Effector memory CD8-positive, alpha-beta T cell (primary cell): ENCODE measurements around the gene PCSK9.
A peak's percentile ranks its signal among the peaks of the same experiment; 100 is the strongest.

Experiments used
- ATAC-seq: fragments of 150-1000 bp; cut with Tn5 transposase; replicated peaks from 2 replicates; pipeline ENCODE4 v1.10.0; 2021; ENCODE audit warnings: mild to moderate bottlenecking, moderate library complexity
- DNase-seq, 3 experiments: peaks; one replicate each; pipeline ENCODE4 v3.0.0; 2021
- H3K27ac Mint-ChIP-seq, 2 donors: one replicate each; pipeline ENCODE4 v1.8.0; 2022; ENCODE audit warnings: mild to moderate bottlenecking in 2 of 2, mixed read lengths in 2 of 2, moderate library complexity in 2 of 2
- H3K27me3 Mint-ChIP-seq, 2 donors: one replicate each; pipeline ENCODE4 v1.8.0; 2022; ENCODE audit warnings: mixed read lengths in 2 of 2
- H3K36me3 Mint-ChIP-seq: one replicate; pipeline ENCODE4 v1.8.0; 2022; ENCODE audit warnings: mild to moderate bottlenecking, moderate library complexity, mixed read lengths; ENCODE audit not compliant: insufficient read depth
- H3K4me1 Mint-ChIP-seq, 2 donors: one replicate each; pipeline ENCODE4 v1.8.0; 2022; ENCODE audit warnings: low read depth in 2 of 2, mixed read lengths in 2 of 2
- H3K4me3 Mint-ChIP-seq, 2 donors: one replicate each; pipeline ENCODE4 v1.8.0; 2022; ENCODE audit warnings: mild to moderate bottlenecking in 2 of 2, mixed read lengths in 2 of 2, moderate library complexity in 2 of 2
- H3K9me3 Mint-ChIP-seq, 2 donors: one replicate each; pipeline ENCODE4 v1.8.0; 2022; ENCODE audit warnings: mixed read lengths in 2 of 2

PCSK9 gene

DNA sequence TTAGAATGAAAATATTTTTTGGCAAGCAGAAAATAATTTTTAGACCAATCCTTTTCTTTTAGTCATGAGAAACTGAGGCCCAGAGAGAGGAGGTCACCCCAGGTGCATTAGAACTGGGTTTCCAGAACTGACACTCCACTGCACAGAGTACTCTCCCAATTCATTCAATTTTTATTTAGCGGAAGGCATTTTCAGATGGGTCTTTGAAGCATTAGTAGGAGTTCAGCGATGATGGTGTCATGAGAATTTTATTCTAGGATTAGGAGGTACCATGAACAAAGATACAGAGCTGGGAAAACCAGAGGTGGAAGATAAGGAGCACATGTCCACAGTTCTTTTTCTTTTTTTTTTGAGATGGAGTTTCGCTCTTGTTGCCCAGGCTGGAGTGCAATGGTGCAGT is 2.3 kb downstream of the PCSK9 start:
- H3K27me3 Mint-ChIP-seq, result peaks cover 41 to 60% of the 10 kb centered on the region in 2 donors
- ATAC-seq (no peak), DNase-seq (no peak)
- no peaks in the 10 kb centered on the region for H3K9me3 Mint-ChIP-seq
- no peak overlapping the region for H3K27ac Mint-ChIP-seq
- no peak overlapping the region for H3K4me3 Mint-ChIP-seq
- H3K4me1 Mint-ChIP-seq, result peaks cover 0 to 3% of the 10 kb centered on the region in 2 donors
- no peaks in the 10 kb centered on the region for H3K36me3 Mint-ChIP-seq

DNA sequence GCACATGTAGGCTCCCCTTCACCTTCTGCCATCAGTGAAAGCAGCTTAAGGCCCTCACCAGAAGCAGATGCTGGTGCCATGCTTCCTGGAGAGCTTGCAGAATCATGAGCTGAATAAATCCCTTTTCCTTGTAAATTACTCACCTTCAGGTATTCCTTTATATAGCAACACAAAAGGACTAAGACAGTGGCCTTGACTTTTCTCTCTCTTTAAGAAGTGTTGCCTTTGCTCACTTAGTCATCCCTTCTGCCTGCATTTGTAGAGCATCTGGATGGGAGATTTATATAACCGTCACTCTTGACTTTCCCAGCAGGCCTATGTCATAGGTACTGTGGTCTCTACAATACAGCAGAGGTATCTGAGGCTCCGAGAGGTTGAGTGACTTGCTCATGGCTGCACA is 3.7 kb downstream of the PCSK9 start:
- H3K4me1 Mint-ChIP-seq, result peaks cover 0 to 3% of the 10 kb centered on the region in 2 donors
- H3K9me3 Mint-ChIP-seq, result no peaks in the 10 kb centered on the region
- no peak overlapping the region for H3K4me3 Mint-ChIP-seq
- ATAC-seq (no peak), DNase-seq (no peak)
- peaks cover 29 to 46% of the 10 kb centered on the region in 2 donors for H3K27me3 Mint-ChIP-seq
- no peaks in the 10 kb centered on the region for H3K36me3 Mint-ChIP-seq
- H3K27ac Mint-ChIP-seq, result no peak overlapping the region

DNA sequence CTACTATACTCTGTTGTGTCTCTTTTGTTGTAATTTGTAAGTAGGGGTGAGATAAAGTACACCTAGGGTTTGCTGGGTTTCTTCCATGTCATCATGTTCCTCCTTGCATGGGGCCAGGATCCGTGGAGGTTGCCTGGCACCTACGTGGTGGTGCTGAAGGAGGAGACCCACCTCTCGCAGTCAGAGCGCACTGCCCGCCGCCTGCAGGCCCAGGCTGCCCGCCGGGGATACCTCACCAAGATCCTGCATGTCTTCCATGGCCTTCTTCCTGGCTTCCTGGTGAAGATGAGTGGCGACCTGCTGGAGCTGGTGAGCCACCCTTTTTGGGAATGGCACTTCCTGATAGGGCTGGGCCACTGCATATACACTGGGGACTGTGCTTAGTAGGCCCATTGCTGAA is 4.4 kb downstream of the PCSK9 start:
- DNase-seq (no peak), ATAC-seq (no peak)
- no peak overlapping the region for H3K27ac Mint-ChIP-seq
- H3K27me3 Mint-ChIP-seq, result peaks cover 26 to 39% of the 10 kb centered on the region in 2 donors
- H3K9me3 Mint-ChIP-seq, result no peaks in the 10 kb centered on the region
- peaks cover 0 to 3% of the 10 kb centered on the region in 2 donors for H3K4me1 Mint-ChIP-seq
- H3K4me3 Mint-ChIP-seq, result no peak overlapping the region
- no peaks in the 10 kb centered on the region for H3K36me3 Mint-ChIP-seq

DNA sequence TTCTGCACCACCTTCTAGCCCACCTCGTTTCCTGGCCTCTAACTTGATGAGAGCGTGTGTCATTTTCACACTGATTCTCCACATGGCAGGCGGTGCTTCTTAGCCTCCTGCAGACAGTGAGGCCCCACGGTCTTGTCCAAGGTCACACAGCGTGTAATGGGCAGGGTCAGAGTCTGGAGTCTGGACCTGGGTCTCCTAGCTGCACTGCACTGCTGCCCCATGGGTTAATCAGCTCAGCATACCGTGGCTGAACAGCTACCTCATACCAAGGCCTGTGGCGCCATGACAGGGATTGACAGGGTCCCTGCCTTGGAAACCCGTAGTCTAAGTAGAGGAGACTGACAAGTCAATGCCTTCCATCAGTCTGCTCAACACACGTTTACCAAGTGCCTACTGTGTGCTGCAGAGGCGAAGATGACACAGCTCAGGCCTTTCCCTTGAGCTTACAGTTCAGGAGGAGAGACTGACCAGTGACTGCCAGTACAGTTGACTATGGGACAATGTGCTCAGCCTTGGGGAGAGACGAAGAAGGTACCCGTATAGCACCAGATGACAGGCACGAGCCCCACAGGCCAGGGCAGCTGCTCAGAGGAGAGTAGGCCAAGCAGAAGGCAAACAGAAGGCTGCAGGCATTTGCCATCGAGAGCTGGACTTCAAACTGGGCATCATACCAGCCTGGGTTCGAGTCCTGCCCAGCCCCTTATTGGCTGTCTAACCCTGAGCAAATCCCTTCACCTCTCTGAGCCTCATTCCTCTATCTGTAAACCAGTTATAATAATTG is 5.5 kb downstream of the PCSK9 start:
- H3K27me3 Mint-ChIP-seq, result peaks cover 17 to 28% of the 10 kb centered on the region in 2 donors
- H3K4me3 Mint-ChIP-seq, result no peak overlapping the region
- no peak for ATAC-seq
- no peaks in the 10 kb centered on the region for H3K4me1 Mint-ChIP-seq
- H3K27ac Mint-ChIP-seq, result no peak overlapping the region
- no peak for DNase-seq
- H3K36me3 Mint-ChIP-seq, result no peaks in the 10 kb centered on the region
- H3K9me3 Mint-ChIP-seq, result no peaks in the 10 kb centered on the region

DNA sequence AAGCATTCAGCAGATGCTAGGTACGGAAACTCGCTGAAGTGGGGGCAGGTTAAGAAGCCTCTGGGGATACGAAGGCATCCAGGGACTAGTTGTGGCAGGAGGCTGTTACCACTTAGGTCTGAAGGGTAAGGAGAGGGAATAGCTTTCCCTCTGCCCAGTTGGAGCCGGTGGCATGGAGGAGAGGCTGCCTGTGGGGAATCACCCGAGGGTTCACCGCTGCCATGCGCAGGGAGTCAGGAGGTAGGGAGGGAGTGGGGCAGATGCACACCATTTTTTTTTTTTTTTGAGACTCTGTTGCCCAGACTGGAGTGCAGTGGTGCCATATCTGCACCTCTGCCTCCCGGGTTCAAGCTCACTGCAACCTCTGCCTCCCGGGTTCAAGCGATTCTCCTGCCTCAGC is 6.1 kb downstream of the PCSK9 start:
- ATAC-seq (no peak), DNase-seq (no peak)
- H3K4me3 Mint-ChIP-seq, result no peak overlapping the region
- no peak overlapping the region for H3K27ac Mint-ChIP-seq
- no peaks in the 10 kb centered on the region for H3K36me3 Mint-ChIP-seq
- H3K27me3 Mint-ChIP-seq, result peaks cover 10 to 24% of the 10 kb centered on the region in 2 donors
- H3K4me1 Mint-ChIP-seq, result no peaks in the 10 kb centered on the region
- no peaks in the 10 kb centered on the region for H3K9me3 Mint-ChIP-seq

- no peak for DNase-seq
- Mint-ChIP-seq H3K9me3 (no peaks in the 10 kb centered on the region), H3K4me1 (no peaks in the 10 kb centered on the region), H3K36me3 (no peaks in the 10 kb centered on the region), H3K4me3 (no peak overlapping the region), H3K27me3 (peaks cover 0 to 17% of the 10 kb centered on the region in 2 donors), H3K27ac (no peak overlapping the region)
- ATAC-seq, result no peak
Measured at GRCh38 chr1:55046871-55047270, 7.5 kb downstream of the PCSK9 start.

DNA sequence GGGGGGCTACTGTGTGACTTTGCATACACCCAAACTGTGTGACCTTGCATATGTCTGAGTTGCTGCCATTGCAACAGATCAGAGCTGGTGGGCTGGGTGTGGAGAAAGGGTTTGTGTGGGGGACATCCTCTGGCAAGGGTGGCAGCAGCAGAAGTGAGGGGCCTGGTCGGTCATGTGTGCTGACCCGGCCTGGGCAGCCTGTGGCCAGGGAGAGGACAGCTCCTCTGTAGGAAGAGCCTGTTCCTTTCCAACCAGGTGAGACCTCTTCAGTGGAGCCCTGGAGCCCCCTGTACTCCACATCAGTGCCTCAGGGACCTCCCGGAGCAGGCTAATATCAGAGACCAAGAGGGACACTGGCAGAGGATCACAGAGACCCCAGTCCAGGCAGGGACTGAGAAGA is 8.3 kb downstream of the PCSK9 start:
- ATAC-seq, result no peak
- H3K27ac Mint-ChIP-seq, result peak overlapping the region in 1 of 2 donors; percentile 9
- no peaks in the 10 kb centered on the region for H3K4me1 Mint-ChIP-seq
- no peak overlapping the region for H3K4me3 Mint-ChIP-seq
- no peak for DNase-seq
- no peaks in the 10 kb centered on the region for H3K36me3 Mint-ChIP-seq
- H3K27me3 Mint-ChIP-seq, result peaks cover 0 to 11% of the 10 kb centered on the region in 2 donors
- H3K9me3 Mint-ChIP-seq, result no peaks in the 10 kb centered on the region

- Mint-ChIP-seq H3K9me3 (no peaks in the 10 kb centered on the region), H3K4me1 (no peaks in the 10 kb centered on the region), H3K27ac (peak overlapping the region in 1 of 2 donors; percentile 39), H3K27me3 (peaks cover 0 to 17% of the 10 kb centered on the region in 2 donors), H3K4me3 (no peak overlapping the region), H3K36me3 (no peaks in the 10 kb centered on the region)
- no peak for DNase-seq
- ATAC-seq, result no peak
Measured at GRCh38 chr1:55048453-55049270, 9.3 kb downstream of the PCSK9 start.

DNA sequence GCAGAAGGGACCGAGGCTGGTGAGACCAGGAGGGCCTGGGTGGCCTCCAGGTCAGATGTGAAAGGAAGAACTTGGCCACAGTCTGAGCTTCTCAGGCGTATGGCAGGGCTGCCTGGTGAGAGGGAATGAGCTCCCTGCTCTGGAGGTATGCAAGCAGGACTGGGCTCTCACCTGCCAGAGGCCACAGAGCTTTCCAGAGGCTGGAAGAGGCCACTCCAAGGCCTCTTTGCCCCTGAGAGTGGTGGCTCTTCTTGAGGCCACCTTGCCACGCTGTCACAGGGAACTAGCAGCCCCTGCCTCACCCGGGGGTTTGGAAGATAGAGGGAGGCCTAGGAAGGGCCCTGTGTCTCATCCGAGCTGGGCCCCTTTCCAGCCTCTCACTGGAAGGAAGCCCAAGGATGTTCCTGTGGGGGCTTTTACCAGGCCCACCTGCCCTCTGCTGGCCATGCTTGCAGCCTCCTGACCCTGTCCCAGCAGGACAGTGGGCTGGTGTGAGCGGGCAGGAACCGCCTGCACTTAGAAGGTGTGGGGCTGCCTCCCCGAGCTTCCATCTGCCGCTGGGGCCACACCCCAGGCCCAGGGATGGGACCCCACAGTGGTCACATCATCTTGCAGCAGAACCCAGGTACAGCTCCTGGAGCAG is 10.0 kb downstream of the PCSK9 start:
- peaks cover 0 to 17% of the 10 kb centered on the region in 2 donors for H3K27me3 Mint-ChIP-seq
- H3K9me3 Mint-ChIP-seq, result no peaks in the 10 kb centered on the region
- no peaks in the 10 kb centered on the region for H3K36me3 Mint-ChIP-seq
- ATAC-seq (no peak), DNase-seq (no peak)
- no peaks in the 10 kb centered on the region for H3K4me1 Mint-ChIP-seq
- peak overlapping the region in 1 of 2 donors; percentile 39 for H3K27ac Mint-ChIP-seq
- H3K4me3 Mint-ChIP-seq, result no peak overlapping the region

DNA sequence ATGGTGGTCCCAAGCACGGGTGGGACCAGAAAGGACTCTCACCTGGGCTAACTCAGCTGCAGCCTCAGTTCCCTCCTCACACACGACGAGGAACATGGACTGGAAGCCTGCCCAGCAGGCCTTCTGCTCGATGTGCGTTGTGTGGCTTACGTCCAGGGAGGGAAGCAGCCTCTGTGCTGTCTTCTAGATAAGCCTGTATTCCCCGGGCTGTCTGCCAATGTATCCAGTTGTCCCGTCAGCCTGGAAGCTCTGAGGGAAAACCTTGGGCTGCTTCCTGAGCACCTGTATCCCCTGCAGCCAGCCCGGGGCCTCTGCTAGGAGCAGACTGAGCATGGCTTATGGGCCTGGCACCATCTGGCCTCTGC is 10.5 kb downstream of the PCSK9 start:
- peaks cover 0 to 17% of the 10 kb centered on the region in 2 donors for H3K27me3 Mint-ChIP-seq
- H3K4me3 Mint-ChIP-seq, result no peak overlapping the region
- ATAC-seq, result no peak
- no peaks in the 10 kb centered on the region for H3K9me3 Mint-ChIP-seq
- H3K27ac Mint-ChIP-seq, result no peak overlapping the region
- DNase-seq, result no peak
- no peaks in the 10 kb centered on the region for H3K36me3 Mint-ChIP-seq
- no peaks in the 10 kb centered on the region for H3K4me1 Mint-ChIP-seq

- no peak overlapping the region for H3K27ac Mint-ChIP-seq
- ATAC-seq (no peak), DNase-seq (no peak)
- peaks cover 0 to 17% of the 10 kb centered on the region in 2 donors for H3K27me3 Mint-ChIP-seq
- no peaks in the 10 kb centered on the region for H3K36me3 Mint-ChIP-seq
- no peaks in the 10 kb centered on the region for H3K9me3 Mint-ChIP-seq
- no peak overlapping the region for H3K4me3 Mint-ChIP-seq
- no peaks in the 10 kb centered on the region for H3K4me1 Mint-ChIP-seq
Measured at GRCh38 chr1:55050283-55050682, 10.9 kb downstream of the PCSK9 start.

DNA sequence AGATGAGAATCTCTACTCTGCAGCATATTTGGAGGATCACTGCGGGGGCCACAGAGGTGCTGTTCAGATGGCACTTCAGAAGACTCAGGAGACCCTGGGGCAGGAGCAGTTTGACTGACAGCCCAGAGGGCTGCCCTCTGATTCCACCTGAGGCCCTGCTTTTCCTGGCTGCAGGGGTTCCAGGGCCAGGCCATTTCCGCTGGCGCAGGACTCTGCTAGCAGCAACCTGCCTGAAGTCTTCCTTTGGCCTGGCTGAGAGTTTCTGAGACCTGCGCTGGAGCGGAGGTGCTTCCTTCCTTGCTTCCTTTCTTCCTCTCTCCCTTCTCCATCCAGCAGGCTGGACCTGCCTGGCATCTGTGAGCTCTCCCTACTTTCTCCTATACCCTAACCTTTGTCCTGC is 11.8 kb downstream of the PCSK9 start:
- Mint-ChIP-seq H3K9me3 (no peaks in the 10 kb centered on the region), H3K4me3 (no peak overlapping the region), H3K4me1 (no peaks in the 10 kb centered on the region), H3K27me3 (peaks cover 0 to 17% of the 10 kb centered on the region in 2 donors), H3K36me3 (no peaks in the 10 kb centered on the region), H3K27ac (no peak overlapping the region)
- ATAC-seq (no peak), DNase-seq (no peak)

GRCh38 chr1:55051621-55052020 is 12.3 kb downstream of the PCSK9 start:
- Mint-ChIP-seq H3K4me1 (no peaks in the 10 kb centered on the region), H3K27ac (no peak overlapping the region), H3K4me3 (no peak overlapping the region), H3K36me3 (no peaks in the 10 kb centered on the region), H3K27me3 (peaks cover 0 to 17% of the 10 kb centered on the region in 2 donors), H3K9me3 (no peaks in the 10 kb centered on the region)
- DNase-seq (no peak), ATAC-seq (no peak)
